ENCODE measurements around the gene PLCG2.

PLCG2 gene

DNA sequence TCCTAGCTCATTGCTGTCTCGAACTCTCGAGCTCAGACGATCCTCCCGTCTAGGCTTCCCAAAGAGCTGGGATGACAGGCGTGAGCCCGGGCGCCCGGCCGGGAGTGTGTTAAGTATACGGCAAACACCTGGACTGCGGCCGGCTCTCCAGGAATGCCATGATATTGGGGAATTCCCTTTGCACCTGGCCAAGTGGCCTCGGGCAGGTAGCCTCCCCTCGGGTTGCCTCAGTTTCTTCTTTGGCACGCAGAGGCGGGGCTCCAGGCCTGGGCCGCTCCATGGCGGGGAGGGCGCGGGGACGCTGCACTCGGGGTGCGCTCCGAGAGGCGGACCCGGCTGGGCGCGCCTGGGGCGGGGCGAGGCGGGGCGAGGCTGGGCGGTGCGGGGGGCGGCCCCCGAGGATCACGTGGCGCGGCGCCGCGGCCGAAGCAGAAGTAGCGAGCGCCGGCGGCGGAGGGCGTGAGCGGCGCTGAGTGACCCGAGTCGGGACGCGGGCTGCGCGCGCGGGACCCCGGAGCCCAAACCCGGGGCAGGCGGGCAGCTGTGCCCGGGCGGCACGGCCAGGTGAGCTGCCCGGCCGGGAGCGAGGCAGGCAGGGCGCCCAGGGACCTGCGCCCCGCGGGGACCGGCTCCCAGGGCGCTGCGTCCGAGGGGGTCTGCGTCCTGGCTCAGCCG lies at the start of gene PLCG2:
Gene PLCG2, plus strand, starts transcription at position 431 of the 675 bp plus-strand sequence. CDS start 6,699 bp downstream, outside the sequence.
- no peak within 1 kb of the TSS for H3K9ac ChIP-seq (ENCODE audit: low read length)
- H3K27me3 ChIP-seq (ENCODE audit: control insufficient read depth in 1 of 2, insufficient read depth in 2 of 2, low read length in 2 of 2), result no peaks in the 10 kb centered on the region
- H3K4me3 ChIP-seq (ENCODE audit: low read depth in 1 of 2, low read length in 2 of 2), result peak within 1 kb of the TSS; percentile 54 to 64
- peaks cover 6% of the 10 kb centered on the region for H3K4me1 ChIP-seq (ENCODE audit: insufficient read depth, low read length)
- no peak within 1 kb of the TSS for H3K27ac ChIP-seq (ENCODE audit: low read depth, low read length)
- H3K9me3 ChIP-seq (ENCODE audit: low read length), result no peaks in the 10 kb centered on the region
- H3K36me3 ChIP-seq (ENCODE audit: insufficient read depth, low read length), result no peaks in the 10 kb centered on the region

DNA sequence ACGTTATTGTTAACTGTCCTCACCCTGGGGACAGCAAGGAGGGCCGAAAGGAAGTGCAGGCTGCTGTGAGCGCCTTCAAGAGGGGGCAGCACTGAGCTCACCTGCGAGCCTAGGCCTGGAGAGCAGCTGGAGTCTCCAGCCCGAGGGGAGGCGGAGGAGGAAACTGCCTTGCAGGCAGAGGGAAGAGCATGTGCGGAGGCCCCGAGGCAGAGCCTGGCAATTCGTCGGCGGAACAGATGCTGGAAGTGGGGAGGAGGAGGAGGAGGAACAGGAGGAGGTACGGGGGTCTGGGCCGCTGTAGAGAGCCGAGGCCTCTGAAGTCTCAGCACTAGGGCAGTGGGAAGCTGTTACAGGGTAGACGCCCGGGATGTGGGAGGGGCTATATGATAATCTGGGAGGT lies 49.6 kb upstream of the PLCG2 start:
- H3K4me1 ChIP-seq (ENCODE audit: insufficient read depth, low read length), result peaks cover 6% of the 10 kb centered on the region
- H3K9ac ChIP-seq (ENCODE audit: low read length), result no peak overlapping the region
- H3K4me3 ChIP-seq (ENCODE audit: low read depth in 1 of 2, low read length in 2 of 2), result no peak overlapping the region
- H3K36me3 ChIP-seq (ENCODE audit: insufficient read depth, low read length), result no peaks in the 10 kb centered on the region
- no peak overlapping the region for H3K27ac ChIP-seq (ENCODE audit: low read depth, low read length)
- H3K27me3 ChIP-seq (ENCODE audit: control insufficient read depth in 1 of 2, insufficient read depth in 2 of 2, low read length in 2 of 2), result no peaks in the 10 kb centered on the region
- no peaks in the 10 kb centered on the region for H3K9me3 ChIP-seq (ENCODE audit: low read length)

DNA sequence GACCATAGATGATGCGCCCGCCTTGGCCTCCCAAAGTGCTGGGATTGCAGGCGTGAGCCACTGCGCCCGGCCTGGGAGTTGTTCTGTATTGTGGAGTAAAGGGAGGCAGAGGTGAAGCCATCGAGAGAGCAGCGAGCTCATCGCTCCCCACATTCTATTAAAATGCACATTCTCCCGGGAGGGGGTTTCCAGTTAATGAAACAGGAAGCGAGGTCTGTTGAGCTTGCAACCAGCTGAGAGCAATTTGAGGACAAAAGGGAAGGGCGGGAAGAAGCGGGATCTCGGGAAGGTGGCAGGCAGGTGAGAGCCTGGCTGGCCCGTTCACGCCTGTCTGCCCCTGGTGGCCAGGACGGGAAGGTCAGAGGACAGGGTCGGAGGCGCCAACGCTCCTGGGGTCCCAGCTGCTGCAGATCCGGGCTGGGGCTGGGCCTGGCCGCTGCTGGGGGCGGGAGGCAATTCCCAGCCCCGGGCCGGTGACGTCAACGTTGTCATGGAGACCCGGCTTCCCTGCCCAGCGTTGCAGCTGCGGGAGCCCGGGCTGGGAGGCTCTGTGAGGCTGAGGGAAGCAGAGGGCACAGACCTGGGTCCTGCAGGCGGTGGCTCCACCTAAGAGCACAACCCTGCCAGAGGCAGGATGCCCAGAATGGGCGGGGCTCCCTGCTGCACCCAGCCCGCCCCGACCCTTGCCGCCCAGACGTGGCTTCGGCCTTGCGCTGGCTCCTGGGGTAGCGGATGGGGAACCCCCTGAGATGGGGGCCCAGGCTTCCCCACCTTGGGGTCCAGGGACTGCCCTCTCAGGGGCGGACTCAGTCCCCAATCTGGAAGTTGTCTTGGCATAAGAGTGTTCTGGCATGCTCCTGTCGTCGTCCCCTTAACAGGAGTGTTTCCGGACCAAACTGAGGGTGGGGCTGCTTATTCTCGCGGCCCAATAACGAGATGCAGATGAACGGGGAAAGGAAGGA lies 48.7 kb upstream of the PLCG2 start:
- Histone ChIP-seq H3K9me3 (ENCODE audit: low read length) (no peaks in the 10 kb centered on the region), H3K27me3 (ENCODE audit: control insufficient read depth in 1 of 2, insufficient read depth in 2 of 2, low read length in 2 of 2) (no peaks in the 10 kb centered on the region), H3K36me3 (ENCODE audit: insufficient read depth, low read length) (no peaks in the 10 kb centered on the region), H3K4me1 (ENCODE audit: insufficient read depth, low read length) (peaks cover 6% of the 10 kb centered on the region), H3K27ac (ENCODE audit: low read depth, low read length) (peak overlapping the region; percentile 87), H3K9ac (ENCODE audit: low read length) (no peak overlapping the region), H3K4me3 (ENCODE audit: low read depth in 1 of 2, low read length in 2 of 2) (peak overlapping the region; percentile 52 to 65)

DNA sequence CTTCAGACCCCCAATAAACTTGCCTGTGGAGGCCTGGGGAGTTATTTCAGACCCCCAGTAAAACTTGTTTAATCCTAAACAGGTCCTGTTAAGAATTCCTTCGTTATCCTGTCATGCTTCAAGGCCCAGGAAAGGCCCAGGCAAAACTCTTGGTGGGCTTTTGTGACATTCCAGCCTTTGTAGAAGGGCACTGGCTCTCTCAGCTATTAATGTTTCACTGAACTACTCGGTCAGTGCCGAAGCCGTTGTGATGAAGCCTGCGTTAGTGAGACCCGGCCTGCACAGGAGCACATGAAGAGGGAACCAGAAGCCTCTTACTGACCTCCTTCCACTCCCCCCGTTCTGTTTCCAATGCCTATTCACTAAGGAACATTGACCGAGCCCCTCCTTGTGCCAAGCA lies 47.4 kb upstream of the PLCG2 start:
- Histone ChIP-seq H3K4me3 (ENCODE audit: low read depth in 1 of 2, low read length in 2 of 2) (no peak overlapping the region), H3K9me3 (ENCODE audit: low read length) (no peaks in the 10 kb centered on the region), H3K27me3 (ENCODE audit: control insufficient read depth in 1 of 2, insufficient read depth in 2 of 2, low read length in 2 of 2) (no peaks in the 10 kb centered on the region), H3K9ac (ENCODE audit: low read length) (no peak overlapping the region), H3K4me1 (ENCODE audit: insufficient read depth, low read length) (peaks cover 6% of the 10 kb centered on the region), H3K36me3 (ENCODE audit: insufficient read depth, low read length) (no peaks in the 10 kb centered on the region), H3K27ac (ENCODE audit: low read depth, low read length) (peak overlapping the region; percentile 22)

DNA sequence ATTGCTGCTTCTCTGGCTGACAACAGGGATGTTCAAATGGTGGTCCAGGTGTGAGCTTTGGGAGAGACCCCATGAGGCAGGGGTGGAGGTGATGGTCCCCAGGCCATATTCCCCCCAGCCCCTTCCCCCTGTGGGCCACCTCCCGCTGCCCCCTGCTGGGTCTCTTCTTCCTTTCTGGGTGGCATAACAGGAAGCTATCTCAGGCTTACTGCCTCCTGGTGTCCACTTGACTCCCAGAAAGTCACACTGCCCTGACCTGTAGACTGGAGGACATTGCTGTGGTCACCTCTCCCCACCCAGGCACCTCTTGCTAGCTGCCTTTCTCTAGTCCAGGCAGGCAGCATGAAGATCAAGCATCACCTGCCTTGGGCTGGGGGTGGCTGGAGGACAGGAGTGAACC lies 46.4 kb upstream of the PLCG2 start:
- no peaks in the 10 kb centered on the region for H3K27me3 ChIP-seq (ENCODE audit: control insufficient read depth in 1 of 2, insufficient read depth in 2 of 2, low read length in 2 of 2)
- H3K9ac ChIP-seq (ENCODE audit: low read length), result no peak overlapping the region

DNA sequence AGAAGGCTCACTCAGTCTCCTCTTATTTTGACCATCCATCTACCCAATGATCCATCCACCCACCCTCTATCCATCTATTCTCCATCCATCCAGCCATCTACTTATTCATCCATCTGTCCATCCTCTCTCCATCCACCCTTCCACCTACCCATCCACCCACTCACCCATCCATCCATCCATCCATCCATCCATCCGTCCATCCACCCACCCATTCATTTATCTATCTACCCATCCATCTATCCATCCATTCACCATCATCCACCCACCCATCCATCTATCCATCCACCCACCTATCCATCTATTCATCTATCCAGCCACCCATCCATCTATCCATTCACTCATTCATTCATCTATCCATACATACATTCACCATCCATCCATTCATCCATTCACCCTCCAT lies 45.8 kb upstream of the PLCG2 start:
- Histone ChIP-seq H3K4me1 (ENCODE audit: insufficient read depth, low read length) (peaks cover 14% of the 10 kb centered on the region), H3K27me3 (ENCODE audit: control insufficient read depth in 1 of 2, insufficient read depth in 2 of 2, low read length in 2 of 2) (no peaks in the 10 kb centered on the region), H3K36me3 (ENCODE audit: insufficient read depth, low read length) (no peaks in the 10 kb centered on the region), H3K27ac (ENCODE audit: low read depth, low read length) (no peak overlapping the region), H3K9me3 (ENCODE audit: low read length) (no peaks in the 10 kb centered on the region), H3K4me3 (ENCODE audit: low read depth in 1 of 2, low read length in 2 of 2) (no peak overlapping the region), H3K9ac (ENCODE audit: low read length) (no peak overlapping the region)

More for the DNA sequence above, 46.4 kb upstream of the PLCG2 start:
- Histone ChIP-seq H3K36me3 (ENCODE audit: insufficient read depth, low read length) (no peaks in the 10 kb centered on the region), H3K4me1 (ENCODE audit: insufficient read depth, low read length) (peaks cover 8% of the 10 kb centered on the region), H3K27ac (ENCODE audit: low read depth, low read length) (no peak overlapping the region), H3K4me3 (ENCODE audit: low read depth in 1 of 2, low read length in 2 of 2) (no peak overlapping the region), H3K9me3 (ENCODE audit: low read length) (no peaks in the 10 kb centered on the region)

DNA sequence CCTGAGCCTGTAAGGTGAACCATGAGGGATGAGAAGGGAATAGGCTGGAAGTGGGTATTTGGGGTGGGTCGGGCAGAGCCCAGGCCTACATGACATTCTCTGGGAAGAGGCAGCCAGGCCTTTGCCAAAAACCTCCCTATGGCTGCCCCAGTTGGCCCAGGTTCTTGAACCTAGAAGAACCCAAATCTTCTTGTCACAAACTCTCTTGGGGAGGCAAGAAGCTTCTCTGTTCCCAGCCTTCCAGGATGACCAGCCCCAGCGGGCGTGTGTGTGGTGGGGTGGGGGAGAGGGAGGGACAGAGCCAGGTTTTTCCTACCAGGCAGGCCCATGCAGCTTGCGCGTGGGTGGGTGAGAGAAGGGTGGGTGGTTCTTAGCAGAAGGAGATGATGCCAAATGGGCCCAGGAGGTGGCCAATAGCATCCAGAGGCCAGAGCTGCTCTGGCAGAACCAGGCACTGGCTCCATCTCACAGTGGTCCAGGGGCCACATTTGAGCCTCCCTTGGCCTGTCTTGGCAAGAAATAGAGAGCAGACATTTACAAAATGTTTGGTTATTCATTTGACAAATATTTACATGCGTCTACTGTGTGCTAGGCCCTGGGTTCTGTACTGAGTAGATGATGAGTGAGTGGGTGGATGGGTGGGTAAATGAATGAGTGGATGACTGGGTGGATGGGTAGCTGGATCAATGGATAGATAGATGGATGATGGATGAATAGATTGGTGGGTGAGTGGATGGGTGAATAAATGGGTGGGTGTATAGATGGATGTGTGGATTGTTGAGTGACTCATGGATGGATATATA lies 44.3 kb upstream of the PLCG2 start:
- H3K4me1 ChIP-seq (ENCODE audit: insufficient read depth, low read length), result peaks cover 16% of the 10 kb centered on the region
- no peak overlapping the region for H3K27ac ChIP-seq (ENCODE audit: low read depth, low read length)
- no peaks in the 10 kb centered on the region for H3K27me3 ChIP-seq (ENCODE audit: control insufficient read depth in 1 of 2, insufficient read depth in 2 of 2, low read length in 2 of 2)
- H3K4me3 ChIP-seq (ENCODE audit: low read depth in 1 of 2, low read length in 2 of 2), result no peak overlapping the region
- H3K36me3 ChIP-seq (ENCODE audit: insufficient read depth, low read length), result no peaks in the 10 kb centered on the region
- H3K9ac ChIP-seq (ENCODE audit: low read length), result no peak overlapping the region
- H3K9me3 ChIP-seq (ENCODE audit: low read length), result no peaks in the 10 kb centered on the region

DNA sequence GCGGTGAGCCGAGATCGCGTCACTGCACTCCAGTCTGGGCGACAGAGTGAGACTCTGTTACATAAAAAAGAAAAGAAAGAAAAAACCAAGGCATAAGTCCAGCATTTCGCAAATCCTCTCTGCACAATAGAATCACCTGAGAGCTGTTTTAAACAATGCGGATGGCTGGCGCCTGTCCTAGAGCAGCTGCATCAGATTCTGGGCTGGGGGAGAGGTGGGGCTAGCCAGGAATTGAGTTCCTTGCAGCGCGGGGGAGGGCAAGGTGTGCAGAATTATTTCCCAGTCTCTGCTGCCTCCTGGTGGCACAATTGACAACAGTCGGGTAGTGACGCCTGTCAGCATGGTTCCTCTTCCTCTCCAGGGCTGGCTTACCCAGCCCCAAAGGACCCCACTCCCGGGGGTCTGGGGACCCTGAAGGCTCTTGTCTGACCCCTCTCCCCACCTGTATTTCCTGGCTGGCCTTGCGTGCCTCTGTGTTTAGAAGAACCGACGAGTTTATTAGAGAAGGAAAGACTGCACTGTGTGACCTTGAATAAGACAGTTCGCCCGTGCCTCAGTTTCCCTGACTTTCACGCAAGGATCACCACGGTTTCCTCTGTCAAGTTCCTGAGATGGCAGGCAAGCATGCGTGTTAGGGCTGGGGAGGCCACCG lies 41.1 kb upstream of the PLCG2 start:
- peak overlapping the region; percentile 2 to 57 for H3K4me3 ChIP-seq (ENCODE audit: low read depth in 1 of 2, low read length in 2 of 2)
- peaks cover 10% of the 10 kb centered on the region for H3K4me1 ChIP-seq (ENCODE audit: insufficient read depth, low read length)
- H3K9ac ChIP-seq (ENCODE audit: low read length), result no peak overlapping the region
- H3K27me3 ChIP-seq (ENCODE audit: control insufficient read depth in 1 of 2, insufficient read depth in 2 of 2, low read length in 2 of 2), result no peaks in the 10 kb centered on the region
- H3K27ac ChIP-seq (ENCODE audit: low read depth, low read length), result peak overlapping the region; percentile 52
- no peaks in the 10 kb centered on the region for H3K36me3 ChIP-seq (ENCODE audit: insufficient read depth, low read length)
- no peaks in the 10 kb centered on the region for H3K9me3 ChIP-seq (ENCODE audit: low read length)

DNA sequence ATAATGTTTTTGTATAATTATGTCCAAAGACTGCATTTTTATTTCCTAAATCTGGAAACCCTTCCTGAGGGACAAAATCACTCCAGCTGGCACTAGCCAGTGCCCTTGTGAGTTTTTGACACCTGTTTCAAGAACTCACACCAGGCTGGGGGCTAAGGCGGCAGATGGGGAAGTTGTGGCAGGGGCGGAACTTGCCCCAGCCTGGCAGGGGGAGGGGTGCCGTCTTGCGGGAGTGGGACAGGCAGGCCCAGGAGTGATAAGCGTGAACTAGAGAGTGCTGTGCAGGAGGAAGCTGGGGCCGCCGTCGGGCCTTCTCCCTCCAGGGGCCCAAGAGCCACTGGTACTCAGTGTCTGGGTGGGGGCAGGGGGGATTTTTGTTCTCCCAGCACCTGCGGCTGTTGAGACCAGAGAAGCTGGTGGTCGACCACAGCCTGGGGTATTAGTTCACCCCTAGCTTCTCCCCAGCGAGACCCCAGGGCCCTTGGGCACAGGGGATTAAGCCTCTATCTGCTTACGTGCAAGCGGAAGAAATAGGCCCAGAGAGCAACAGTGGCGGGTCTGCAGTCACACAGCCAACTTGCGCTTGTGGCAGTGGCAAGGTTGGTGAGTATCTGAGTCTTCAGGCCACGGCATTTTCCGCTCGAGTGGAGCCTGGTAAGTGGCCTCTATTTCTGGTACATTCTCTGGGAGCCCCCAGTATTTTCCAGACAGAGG lies 40.2 kb upstream of the PLCG2 start:
- Histone ChIP-seq H3K9ac (ENCODE audit: low read length) (no peak overlapping the region), H3K4me1 (ENCODE audit: insufficient read depth, low read length) (peaks cover 10% of the 10 kb centered on the region), H3K36me3 (ENCODE audit: insufficient read depth, low read length) (no peaks in the 10 kb centered on the region), H3K27me3 (ENCODE audit: control insufficient read depth in 1 of 2, insufficient read depth in 2 of 2, low read length in 2 of 2) (no peaks in the 10 kb centered on the region), H3K9me3 (ENCODE audit: low read length) (no peaks in the 10 kb centered on the region), H3K27ac (ENCODE audit: low read depth, low read length) (no peak overlapping the region), H3K4me3 (ENCODE audit: low read depth in 1 of 2, low read length in 2 of 2) (no peak overlapping the region)

DNA sequence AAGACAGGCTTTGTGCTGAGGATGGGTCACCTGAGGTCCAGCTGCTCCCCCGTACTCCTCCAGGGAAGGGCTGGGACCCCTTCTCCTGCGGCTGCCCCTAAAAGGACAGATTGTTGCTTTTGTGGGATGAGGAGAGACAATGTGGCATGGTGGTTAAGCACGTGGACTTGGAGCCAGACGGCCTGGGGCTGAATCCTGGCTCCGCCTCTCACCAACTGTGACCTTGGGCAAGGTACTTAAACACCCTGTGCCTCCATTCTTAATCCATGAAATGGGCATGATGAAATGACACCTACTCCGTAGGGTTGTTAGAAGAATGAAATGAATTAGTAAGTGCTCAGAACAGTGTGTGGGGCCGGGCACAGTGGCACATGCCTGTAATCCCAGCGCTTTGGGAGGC lies 39.6 kb upstream of the PLCG2 start:
- H3K4me1 ChIP-seq (ENCODE audit: insufficient read depth, low read length), result peaks cover 10% of the 10 kb centered on the region
- H3K4me3 ChIP-seq (ENCODE audit: low read depth in 1 of 2, low read length in 2 of 2), result no peak overlapping the region
- H3K9me3 ChIP-seq (ENCODE audit: low read length), result no peaks in the 10 kb centered on the region
- H3K36me3 ChIP-seq (ENCODE audit: insufficient read depth, low read length), result no peaks in the 10 kb centered on the region
- H3K9ac ChIP-seq (ENCODE audit: low read length), result no peak overlapping the region
- H3K27ac ChIP-seq (ENCODE audit: low read depth, low read length), result no peak overlapping the region
- no peaks in the 10 kb centered on the region for H3K27me3 ChIP-seq (ENCODE audit: control insufficient read depth in 1 of 2, insufficient read depth in 2 of 2, low read length in 2 of 2)

All from muscle layer of colon (tissue), 2 donors.